OCI-LY3 (cell line): Measurements from ENCODE around the gene PRRC2A.

Experiments used
- CTCF ChIP-seq: fragments of 200-600, 300-600 bp; sonication (generic); IDR thresholded peaks from 2 replicates; pipeline ENCODE4 v1.5.1; 2014; ENCODE audit warnings: antibody characterized with exemption, low read length, low read depth
- EZH2phosphoT487 ChIP-seq: fragments of 200-600 bp; shearing (Covaris generic); IDR thresholded peaks from 2 replicates; pipeline ENCODE4 v1.6.1; 2018; ENCODE audit warnings: antibody characterized with exemption, mixed run types, low read depth

DNA sequence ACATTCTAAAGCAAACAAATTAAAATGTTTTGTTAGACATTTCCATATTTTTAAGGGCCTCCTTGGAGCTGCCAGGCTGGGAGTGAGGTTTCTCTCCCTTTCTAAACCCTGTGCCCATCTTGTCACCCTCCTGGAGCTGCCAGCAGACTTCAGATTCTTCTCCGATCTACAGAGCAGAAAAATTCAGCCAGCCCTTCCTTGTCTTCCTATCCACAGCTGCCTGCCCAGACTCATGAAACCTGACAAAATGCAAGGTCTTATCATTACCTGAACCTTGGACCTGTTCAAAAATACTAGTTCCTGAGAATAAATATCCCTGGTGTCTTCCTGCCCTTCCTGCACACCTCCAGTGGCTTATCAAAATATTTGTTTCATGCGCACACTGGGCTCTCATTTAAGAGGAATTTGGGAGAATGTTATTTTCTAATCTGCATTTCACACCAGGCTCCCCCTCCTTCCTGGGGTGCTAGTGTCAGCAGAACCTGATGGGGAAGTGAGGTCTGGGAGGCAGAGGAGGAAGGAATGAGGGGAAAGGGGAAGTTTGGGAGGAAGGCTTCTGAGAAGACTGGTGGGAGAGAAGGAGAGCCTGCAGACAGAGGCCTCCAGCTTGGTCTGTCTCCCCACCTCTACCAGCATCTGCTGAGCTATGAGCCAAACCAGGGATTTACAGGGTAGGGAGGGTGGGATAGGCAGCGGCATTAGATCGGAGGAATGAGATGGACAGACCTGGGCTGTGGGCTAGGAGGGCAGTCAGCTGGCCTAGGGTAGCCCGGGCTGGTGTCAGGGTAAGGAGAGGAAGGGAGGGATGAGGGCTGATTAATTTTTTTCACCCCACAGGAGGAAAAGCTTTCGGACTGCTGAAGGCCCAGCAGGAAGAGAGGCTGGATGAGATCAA, 5.6 kb upstream of the PRRC2A start, which contains the start of gene AIF1:
- no peak for TF ChIP-seq EZH2phosphoT487
- no peak for TF ChIP-seq CTCF
